Measurements from ENCODE around the gene LRRC75A. TPM values are rescaled to one million over a fixed set of nuclear protein-coding genes. Genes with fewer than 3 reads are reported as not detected.

Gene LRRC75A
- polyA plus RNA-seq, 1 donor from 2014 or later, result 1.7 TPM

DNA sequence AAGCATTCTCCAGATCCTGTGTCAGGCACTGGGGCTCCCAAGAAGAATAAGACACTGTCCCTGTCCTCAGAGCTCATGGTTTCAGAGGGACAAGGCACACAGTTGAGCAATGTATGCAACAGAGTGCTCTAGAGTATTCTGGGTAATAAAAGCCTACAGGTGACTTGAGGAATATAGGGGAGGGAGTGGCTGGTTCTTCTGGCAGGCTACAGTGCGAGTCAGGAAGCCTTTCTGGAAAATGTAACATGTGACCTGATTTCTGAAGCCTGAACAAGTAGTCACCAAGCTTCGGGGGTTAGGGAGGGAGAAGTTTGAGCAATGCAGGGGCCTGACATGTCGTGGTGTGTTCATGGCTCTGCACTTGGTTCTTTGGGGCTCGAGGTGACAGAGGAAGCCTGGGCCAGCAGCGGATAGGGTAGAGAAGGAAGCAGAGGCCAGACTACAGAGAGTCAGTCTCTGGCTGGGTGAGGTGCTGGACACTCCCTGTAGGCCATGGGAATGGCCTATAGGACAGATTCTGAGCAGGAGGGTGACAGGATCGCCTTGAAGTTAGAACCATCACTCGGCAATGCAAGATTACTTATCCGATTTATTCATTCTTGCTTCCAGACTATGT is 16.0 kb upstream of the LRRC75A start:
- peak overlapping the region in 1 of 4 donors; percentile 49 for H3K4me3 Mint-ChIP-seq
- no peaks in the 10 kb centered on the region for H3K9me3 Mint-ChIP-seq
- no peak overlapping the region for H3K27ac Mint-ChIP-seq
- H3K4me1 Mint-ChIP-seq, result peaks cover 0 to 7% (median 5%) of the 10 kb centered on the region in 3 donors
- H3K27me3 Mint-ChIP-seq, result peaks cover 12% of the 10 kb centered on the region
- peaks cover 2% of the 10 kb centered on the region for H3K36me3 Mint-ChIP-seq

DNA sequence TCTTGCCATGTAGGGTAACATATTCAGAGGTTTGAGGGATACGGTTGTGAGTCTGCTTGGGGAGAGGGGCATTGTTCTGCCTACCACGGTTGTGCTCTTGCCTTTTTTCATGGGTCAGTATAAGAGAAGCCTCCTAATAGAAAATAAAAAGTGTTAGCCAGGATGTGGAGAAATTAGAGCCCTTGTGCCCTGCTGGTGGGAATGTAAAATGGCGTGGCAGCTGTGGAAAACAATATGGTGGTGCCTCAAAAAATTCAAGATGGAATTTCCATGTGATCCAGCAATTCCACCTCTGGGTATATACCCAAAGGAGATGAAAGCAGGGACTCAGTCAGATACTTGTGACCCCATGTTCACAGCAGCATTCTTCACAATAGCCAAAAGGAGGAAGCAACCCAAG is 14.2 kb upstream of the LRRC75A start:
- Mint-ChIP-seq H3K4me1 (no peaks in the 10 kb centered on the region), H3K27me3 (peaks cover 10% of the 10 kb centered on the region), H3K27ac (no peak overlapping the region), H3K4me3 (no peak overlapping the region), H3K9me3 (no peaks in the 10 kb centered on the region), H3K36me3 (peaks cover 2% of the 10 kb centered on the region)

DNA sequence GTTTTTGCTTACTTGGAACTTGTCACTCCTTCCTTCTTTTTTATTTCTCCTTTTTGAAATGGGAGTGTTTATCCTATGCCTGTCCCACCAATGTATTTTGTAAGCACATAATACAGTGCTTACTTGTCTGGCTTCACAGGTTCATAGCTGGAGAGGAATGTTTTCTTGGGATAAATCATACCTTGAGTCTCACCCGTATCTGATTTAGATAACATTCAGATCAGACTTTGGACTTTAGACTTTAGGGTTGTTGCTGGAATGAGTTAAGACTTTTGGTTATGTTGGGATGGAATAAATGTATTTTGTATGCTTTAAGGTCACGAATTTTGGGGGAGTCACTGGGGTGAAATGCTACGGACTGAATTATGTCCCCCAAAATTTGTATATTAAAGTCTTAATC is 13.0 kb upstream of the LRRC75A start:
- Mint-ChIP-seq H3K4me3 (no peak overlapping the region), H3K36me3 (peaks cover 2% of the 10 kb centered on the region), H3K9me3 (peaks cover 0 to 2% (median 0%) of the 10 kb centered on the region in 3 donors), H3K4me1 (peaks cover 0 to 1% (median 0%) of the 10 kb centered on the region in 3 donors), H3K27me3 (peaks cover 10% of the 10 kb centered on the region), H3K27ac (no peak overlapping the region)

DNA sequence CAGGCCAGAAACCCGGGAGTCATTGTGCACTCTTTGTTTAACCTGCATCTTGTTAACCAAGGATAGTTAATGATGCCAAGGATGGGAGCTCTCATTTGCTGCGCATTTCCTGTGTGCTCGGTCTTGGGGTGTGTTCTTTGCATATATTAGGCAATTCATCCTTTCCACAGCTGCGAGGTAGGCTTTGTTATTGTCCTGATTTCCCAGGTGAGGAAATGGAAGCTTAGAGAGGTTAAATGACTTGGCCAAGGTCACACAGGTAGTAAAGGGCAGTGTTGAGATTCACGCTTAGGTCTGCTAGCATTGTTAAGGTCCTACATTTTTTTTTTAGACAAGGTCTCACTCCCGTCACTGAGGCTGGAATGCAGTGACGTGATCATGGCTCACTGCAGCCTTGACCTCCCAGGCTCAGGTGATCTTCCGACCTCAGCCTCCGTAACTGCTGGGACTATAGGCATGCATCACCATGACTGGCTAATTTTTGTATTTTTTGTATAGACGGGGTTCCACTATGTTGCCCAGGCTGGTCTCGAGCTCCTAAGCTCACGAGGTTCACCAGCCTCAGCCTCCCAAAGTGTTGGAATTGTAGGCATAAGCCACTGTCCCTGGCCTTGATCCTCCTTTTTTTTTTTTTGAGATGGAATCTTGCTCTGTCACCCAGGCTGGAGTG is 5.0 kb upstream of the LRRC75A start:
- H3K4me3 Mint-ChIP-seq, result no peak overlapping the region
- H3K27me3 Mint-ChIP-seq, result peaks cover 8% of the 10 kb centered on the region
- H3K9me3 Mint-ChIP-seq, result peaks cover 0 to 2% (median 0%) of the 10 kb centered on the region in 3 donors
- H3K4me1 Mint-ChIP-seq, result peaks cover 0 to 1% (median 0%) of the 10 kb centered on the region in 3 donors
- H3K27ac Mint-ChIP-seq, result no peak overlapping the region
- no peaks in the 10 kb centered on the region for H3K36me3 Mint-ChIP-seq

DNA sequence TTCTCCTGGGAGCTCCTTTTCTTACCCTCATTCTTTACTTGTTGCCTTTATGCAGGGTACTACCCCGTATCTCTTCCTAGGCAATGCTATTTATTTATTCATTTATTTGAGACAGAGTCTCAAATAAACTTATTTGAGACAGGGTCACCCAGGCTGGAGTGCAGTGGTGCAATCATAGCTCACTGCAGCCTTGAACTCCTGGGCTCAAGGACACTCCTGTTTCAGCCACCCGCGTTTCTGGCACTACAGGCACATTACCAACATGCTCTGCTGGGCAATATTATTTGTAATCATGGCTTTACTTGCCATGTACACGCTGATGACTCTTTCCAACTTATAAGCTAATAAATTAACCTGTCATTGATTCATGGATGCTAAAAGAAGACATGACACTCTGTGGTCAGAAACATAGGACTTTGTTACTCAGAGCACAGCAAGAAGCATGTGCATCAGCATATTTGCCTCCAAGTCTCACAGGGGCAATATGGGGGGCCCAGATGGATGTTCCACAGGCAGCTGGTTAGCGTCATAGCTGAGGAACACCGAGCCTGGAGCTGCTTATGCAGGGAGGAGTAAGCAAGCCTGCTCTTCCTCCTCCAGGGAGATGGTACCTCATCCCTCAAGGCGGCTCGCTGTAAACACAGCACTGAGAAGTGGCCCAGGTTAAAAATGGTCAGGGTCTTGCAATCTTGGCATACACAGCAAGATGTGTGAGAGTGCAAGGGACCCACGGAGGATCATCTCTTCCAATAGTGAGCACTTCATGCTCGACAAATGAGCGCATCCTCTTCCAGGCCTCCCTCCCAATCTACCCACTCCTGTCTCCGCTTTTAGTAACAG is 4.2 kb upstream of the LRRC75A start:
- no peaks in the 10 kb centered on the region for H3K36me3 Mint-ChIP-seq
- peak overlapping the region in 1 of 3 donors; percentile 47 for H3K27ac Mint-ChIP-seq
- peaks cover 0 to 2% (median 0%) of the 10 kb centered on the region in 3 donors for H3K9me3 Mint-ChIP-seq
- no peak overlapping the region for H3K4me3 Mint-ChIP-seq
- H3K27me3 Mint-ChIP-seq, result peaks cover 8% of the 10 kb centered on the region
- H3K4me1 Mint-ChIP-seq, result peaks cover 0 to 1% (median 1%) of the 10 kb centered on the region in 3 donors

DNA sequence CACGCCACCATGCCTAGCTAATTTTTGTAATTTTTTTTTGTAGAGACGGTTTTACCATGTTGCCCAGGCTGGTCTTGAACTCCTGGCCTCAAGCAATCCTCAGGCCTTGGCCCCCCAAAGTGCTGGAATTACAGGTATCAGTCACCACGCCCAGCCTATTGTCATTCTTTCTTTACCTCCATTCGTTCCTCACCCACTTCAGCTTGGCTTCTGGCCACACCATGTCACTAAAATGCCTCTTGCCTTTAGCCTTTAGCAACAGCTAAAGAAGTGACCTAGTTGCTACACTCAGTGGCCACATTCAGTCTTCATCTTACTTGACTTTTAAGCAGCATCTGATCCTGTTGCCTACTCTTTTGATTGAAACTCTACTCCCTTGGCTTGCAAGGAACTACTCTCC is 3.6 kb upstream of the LRRC75A start:
- Mint-ChIP-seq H3K4me1 (peaks cover 0 to 4% (median 2%) of the 10 kb centered on the region in 3 donors), H3K4me3 (no peak overlapping the region), H3K27ac (peak overlapping the region in 1 of 3 donors; percentile 47), H3K27me3 (peaks cover 13% of the 10 kb centered on the region), H3K36me3 (no peaks in the 10 kb centered on the region), H3K9me3 (peaks cover 0 to 2% (median 0%) of the 10 kb centered on the region in 3 donors)

DNA sequence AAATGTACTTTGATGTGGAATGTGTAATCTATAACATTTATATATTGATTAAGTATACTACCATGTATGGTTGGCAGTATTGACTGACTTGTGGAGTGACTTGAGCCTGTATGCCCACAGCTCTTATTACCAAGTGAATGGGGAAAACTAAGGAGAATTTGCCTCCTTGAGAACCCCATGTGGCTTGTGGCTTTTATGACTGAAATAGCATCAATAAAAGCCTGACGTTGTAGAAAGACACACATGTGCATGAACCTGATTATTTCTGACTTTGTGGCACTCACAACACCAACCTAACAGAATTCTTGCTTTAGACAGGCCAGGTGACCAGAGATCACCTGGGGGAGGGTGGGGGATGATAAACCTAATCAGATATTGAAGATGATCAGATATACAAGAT is 2.1 kb upstream of the LRRC75A start:
- H3K9me3 Mint-ChIP-seq, result no peaks in the 10 kb centered on the region
- peaks cover 15% of the 10 kb centered on the region for H3K27me3 Mint-ChIP-seq
- H3K4me1 Mint-ChIP-seq, result peaks cover 0 to 6% (median 2%) of the 10 kb centered on the region in 3 donors
- H3K36me3 Mint-ChIP-seq, result no peaks in the 10 kb centered on the region
- peak overlapping the region in 1 of 4 donors; percentile 66 for H3K4me3 Mint-ChIP-seq
- no peak overlapping the region for H3K27ac Mint-ChIP-seq

DNA sequence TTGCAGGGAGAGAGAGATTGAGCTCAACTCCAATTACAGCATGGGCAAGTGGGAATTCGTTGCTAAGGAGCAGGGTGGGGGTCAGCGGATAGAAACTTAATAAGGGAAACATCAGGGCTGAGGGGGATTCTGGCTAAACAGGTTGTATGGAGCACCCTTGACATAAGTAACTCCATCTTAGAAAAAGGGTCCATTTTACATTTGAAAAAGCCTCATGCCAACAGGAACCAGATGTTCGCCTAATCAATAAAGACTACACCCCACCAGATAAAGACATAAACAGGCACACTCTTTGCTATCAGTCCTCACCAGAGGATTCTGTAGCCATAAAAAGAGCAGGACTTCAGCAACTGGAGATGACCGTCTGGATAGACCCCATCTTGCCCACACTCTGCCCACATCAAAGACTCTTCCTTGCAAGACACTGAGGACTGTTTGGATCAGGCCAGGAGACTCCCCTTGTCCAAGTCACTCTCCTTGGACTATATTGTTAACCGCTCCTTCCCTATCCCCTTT is 1.6 kb upstream of the LRRC75A start:
- H3K36me3 Mint-ChIP-seq, result no peaks in the 10 kb centered on the region
- peaks cover 0 to 6% (median 4%) of the 10 kb centered on the region in 3 donors for H3K4me1 Mint-ChIP-seq
- peak overlapping the region in 2 of 4 donors; percentile 1 to 66 for H3K4me3 Mint-ChIP-seq
- peaks cover 15% of the 10 kb centered on the region for H3K27me3 Mint-ChIP-seq
- no peaks in the 10 kb centered on the region for H3K9me3 Mint-ChIP-seq
- H3K27ac Mint-ChIP-seq, result peak overlapping the region in 1 of 3 donors; percentile 14

DNA sequence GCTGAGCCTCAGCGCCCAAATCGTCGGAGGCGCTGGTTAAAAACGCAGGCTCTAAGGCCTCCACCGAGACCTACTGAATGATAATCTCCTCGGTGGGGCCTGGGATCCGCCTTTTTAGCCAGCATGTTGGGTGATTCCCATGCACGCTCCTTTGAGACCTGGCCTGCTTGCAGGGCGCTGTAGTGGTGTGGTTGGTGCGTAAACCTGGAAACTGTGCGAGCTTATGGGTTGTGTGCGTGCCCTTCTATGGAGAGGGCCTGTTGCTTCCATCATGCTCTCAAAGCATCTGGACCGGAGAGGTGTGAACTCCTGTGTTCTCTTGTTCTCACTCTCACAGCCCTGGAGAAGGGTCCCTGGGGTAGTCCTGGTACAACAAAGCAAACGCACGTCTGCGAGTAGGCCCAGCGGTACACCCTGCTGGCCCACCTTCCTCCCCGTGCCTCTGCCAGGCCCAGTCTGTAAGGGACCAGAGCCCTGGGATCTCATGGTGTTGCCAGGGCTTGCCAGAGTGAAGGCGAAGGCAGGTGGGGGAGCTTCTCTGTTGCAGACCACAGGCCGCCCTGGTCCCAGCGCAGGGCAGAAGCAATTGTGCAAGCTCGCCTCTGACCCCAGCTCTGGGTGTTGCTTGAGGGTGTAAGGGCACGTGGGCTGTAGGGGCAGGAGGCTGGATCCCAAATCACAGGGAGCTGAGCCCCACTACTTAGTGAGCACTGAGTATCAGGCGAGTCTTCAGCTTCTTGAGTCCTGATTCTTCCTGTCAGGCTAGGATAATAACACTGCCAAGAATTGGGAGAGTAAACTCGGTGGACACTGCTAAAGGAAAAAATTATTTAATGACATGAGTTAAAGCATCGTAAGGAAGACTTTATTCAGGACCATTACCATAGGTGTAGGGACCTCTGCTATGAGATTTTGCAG is 879 bp upstream of the LRRC75A start:
- no peaks in the 10 kb centered on the region for H3K9me3 Mint-ChIP-seq

DNA sequence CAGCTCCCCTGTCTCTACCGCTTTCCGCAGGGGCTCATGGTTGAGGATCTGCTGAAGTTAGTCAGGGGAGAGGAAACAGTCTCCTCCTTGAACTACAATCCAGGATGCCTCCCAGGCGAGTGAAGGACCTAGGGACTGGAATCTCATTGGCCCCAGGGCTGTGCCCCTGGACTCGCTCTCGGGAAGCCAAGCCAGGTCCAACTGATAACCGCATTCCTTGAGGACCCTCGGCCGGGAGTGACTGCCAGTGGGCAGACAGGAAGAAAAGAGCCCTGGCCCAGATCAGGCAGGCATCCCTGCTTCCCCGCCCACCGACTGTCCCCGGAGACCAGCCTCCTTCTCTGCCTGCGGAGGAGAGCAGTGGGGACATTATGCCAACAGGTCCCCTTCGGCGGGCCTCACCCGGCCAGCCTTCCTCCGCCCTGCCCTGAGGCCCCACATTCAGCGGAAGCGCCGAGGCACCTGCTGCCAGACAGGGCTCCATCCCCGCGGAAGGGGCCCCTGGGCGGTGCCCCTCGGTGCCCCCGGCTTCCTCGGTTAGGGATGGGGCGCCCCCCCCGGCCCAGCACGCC is 776 bp downstream of the LRRC75A start:
- Mint-ChIP-seq H3K27me3 (peaks cover 8% of the 10 kb centered on the region), H3K9me3 (no peaks in the 10 kb centered on the region), H3K27ac (no peak overlapping the region)

More for the DNA sequence above, 879 bp upstream of the LRRC75A start:
- H3K27ac Mint-ChIP-seq, result peak overlapping the region in 1 of 3 donors; percentile 14
- H3K4me3 Mint-ChIP-seq, result peak overlapping the region; percentile 66 to 92 (median 83)
- H3K4me1 Mint-ChIP-seq, result peaks cover 0 to 6% (median 4%) of the 10 kb centered on the region in 3 donors
- no peaks in the 10 kb centered on the region for H3K36me3 Mint-ChIP-seq
- peaks cover 8% of the 10 kb centered on the region for H3K27me3 Mint-ChIP-seq

DNA sequence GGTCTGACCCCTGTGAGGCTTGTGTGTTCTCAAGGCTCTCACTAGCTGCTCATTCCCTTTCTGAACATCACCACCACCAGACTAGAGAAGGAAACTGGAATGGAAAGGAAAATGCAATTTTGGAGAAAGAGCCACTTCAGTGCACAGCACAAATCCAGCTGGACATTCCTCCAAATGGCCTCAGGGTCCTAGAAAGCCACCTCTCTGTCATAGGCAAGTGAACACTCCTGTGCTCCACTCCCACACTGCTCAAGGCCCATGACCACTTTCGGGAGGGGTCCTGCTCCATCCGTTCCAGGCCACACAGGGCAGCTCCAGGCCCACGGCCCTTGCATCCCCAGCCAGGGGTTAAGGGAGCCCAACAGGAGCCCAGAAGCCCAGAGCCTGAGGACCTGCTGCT is 2.6 kb downstream of the LRRC75A start:
- Mint-ChIP-seq H3K36me3 (no peaks in the 10 kb centered on the region), H3K27me3 (peaks cover 8% of the 10 kb centered on the region), H3K4me3 (peak overlapping the region in 3 of 4 donors; percentile 17 to 45 (median 43)), H3K27ac (peak overlapping the region in 1 of 3 donors; percentile 42), H3K9me3 (no peaks in the 10 kb centered on the region), H3K4me1 (peaks cover 0 to 6% (median 4%) of the 10 kb centered on the region in 3 donors)

More for the DNA sequence above, 776 bp downstream of the LRRC75A start:
- Mint-ChIP-seq H3K36me3 (no peaks in the 10 kb centered on the region), H3K4me3 (peak overlapping the region; percentile 77 to 86 (median 82)), H3K4me1 (peaks cover 0 to 6% (median 4%) of the 10 kb centered on the region in 3 donors)

DNA sequence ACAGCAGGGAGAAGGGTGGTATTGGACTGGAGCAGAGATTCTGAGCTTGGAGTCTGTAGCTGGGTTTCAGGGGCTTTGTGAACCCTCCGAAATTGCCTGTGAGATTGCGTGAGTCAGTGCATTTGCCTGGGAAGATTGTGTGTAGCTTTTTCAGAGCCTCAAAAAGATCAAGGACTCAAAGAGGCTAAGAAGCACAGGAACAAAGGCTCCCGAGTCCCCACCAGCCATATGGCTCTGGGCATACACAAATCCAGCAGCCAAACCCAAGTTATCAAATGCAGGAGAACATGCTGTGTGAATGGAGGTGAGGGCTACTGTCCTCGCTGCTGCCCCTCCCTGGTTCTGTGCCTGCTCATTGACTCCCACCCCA is 3.0 kb downstream of the LRRC75A start:
- H3K27ac Mint-ChIP-seq, result peak overlapping the region in 1 of 3 donors; percentile 42
- H3K4me1 Mint-ChIP-seq, result peaks cover 0 to 6% (median 4%) of the 10 kb centered on the region in 3 donors
- H3K27me3 Mint-ChIP-seq, result peaks cover 8% of the 10 kb centered on the region
- H3K9me3 Mint-ChIP-seq, result no peaks in the 10 kb centered on the region
- H3K36me3 Mint-ChIP-seq, result no peaks in the 10 kb centered on the region
- H3K4me3 Mint-ChIP-seq, result peak overlapping the region in 2 of 4 donors; percentile 43 to 45

DNA sequence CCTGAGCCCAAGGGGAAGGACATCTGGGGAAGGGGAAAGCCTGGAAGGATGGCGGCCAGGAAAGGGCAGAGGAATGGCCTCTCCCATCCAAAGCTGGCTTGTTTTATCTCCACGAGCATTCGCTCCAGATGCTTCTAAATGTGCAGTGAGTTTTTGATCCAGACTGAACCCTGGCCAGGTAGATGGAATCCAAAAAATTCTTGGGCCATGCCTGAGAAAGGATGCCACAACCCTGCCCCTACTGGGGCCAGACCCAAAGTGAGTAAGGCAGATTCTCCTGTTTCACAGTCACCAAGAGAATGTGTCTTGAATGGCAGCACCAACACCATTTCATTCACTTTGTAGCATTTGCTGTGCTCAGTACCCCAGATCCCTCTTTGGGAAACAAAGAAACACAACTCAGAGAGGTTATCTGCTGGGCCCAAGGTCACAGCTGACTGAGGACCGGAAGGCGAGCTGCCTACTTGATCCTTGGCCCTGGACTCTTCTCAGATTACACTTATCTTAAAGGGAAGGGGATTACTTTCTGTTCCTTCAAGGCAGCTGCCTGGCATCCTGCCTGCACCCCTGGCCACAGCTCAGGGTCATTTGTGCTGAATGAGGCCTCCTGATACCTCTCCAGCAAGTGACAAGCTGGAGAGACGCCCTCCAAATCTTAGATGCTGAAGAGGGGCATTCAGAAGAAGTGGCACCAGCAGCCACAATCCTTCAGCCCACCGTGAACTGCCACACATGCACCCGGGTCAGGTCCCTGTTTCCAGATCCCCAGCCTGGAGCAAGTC is 3.6 kb downstream of the LRRC75A start:
- peaks cover 9% of the 10 kb centered on the region for H3K27me3 Mint-ChIP-seq
- no peaks in the 10 kb centered on the region for H3K36me3 Mint-ChIP-seq
- no peaks in the 10 kb centered on the region for H3K9me3 Mint-ChIP-seq
- H3K4me1 Mint-ChIP-seq, result peaks cover 0 to 6% (median 4%) of the 10 kb centered on the region in 3 donors
- peak overlapping the region in 2 of 4 donors; percentile 28 to 45 for H3K4me3 Mint-ChIP-seq
- H3K27ac Mint-ChIP-seq, result no peak overlapping the region
